ENCODE data around the gene TPPP3. TPM values are rescaled to one million over a fixed set of nuclear protein-coding genes. Genes with fewer than 3 reads are reported as not detected.

Gene TPPP3
- total and polyA plus RNA-seq, 9 of the 15 experiments (the other 6 are each of a cell fraction or from before 2014, with no cell fraction given) = 0.13 to 0.50 (median 0.36) TPM; not detected in 2

DNA sequence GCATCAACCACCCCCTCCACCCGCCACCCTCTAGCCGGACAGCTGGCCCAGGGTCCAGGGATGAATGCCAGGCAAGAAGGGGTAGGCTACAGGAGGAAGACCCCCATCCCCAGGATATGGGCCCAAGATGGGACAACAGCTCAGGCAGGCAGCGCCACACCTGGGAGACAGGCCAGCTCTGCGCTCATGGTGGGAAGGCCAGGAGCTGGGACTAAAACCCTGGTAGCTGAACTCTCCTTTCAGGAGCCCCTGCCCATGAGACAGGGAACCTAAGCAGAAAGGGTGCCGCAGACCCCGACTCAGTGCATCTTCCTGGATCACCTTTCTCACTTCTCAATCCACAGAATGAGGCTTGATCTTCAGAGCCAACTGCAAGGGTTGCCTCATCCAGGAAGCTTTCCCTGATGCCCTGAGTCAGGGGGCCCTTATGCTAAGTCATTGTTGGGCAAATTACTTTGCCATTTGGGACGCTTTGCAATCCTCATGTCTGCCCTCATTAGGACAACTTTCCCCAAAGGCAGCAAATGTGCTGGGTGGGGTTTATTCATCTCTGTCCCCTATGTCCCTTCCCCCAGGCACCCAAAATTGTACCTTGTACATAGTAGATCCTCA is 14.0 kb upstream of the TPPP3 start:
- Histone ChIP-seq H3K4me3 (no peak overlapping the region), H3K9me1 (ENCODE audit: control insufficient read depth, insufficient read depth, low read length) (no peaks in the 10 kb centered on the region), H3K9me3 (replicated peaks; ENCODE audit: control insufficient read depth, insufficient read depth, low read depth, low read length) (no peaks in the 10 kb centered on the region), H3K27ac (ENCODE audit: extremely low read depth, low read depth, low read length) (no peak overlapping the region), H4K20me1 (replicated peaks; ENCODE audit: control insufficient read depth, insufficient read depth, low read length) (0 out of 2 replicates have a peak, but pooled peaks cover 4% of the 10 kb centered on the region), H3K79me2 (ENCODE audit: control insufficient read depth, insufficient read depth, low read length) (no peaks in the 10 kb centered on the region), H3K4me1 (replicated peaks in 1 of 2; ENCODE audit: control insufficient read depth in 2 of 2, insufficient read depth in 2 of 2, low read length in 2 of 2) (peaks cover 0 to 9% of the 10 kb centered on the region in 2 experiments; a peak in 2 of 5 replicates), H3K27me3 (ENCODE audit: control insufficient read depth in 2 of 2, insufficient read depth in 2 of 2, low read length in 2 of 2) (peaks cover 30 to 64% of the 10 kb centered on the region in 2 experiments), H3K4me2 (ENCODE audit: insufficient read depth, low read length) (no peak overlapping the region), H3K36me3 (ENCODE audit: control insufficient read depth, insufficient read depth, low read length) (no peaks in the 10 kb centered on the region), H3K9ac (ENCODE audit: insufficient read depth in 1 of 2, low read depth in 2 of 2, low read length in 2 of 2) (no peak overlapping the region), H2AFZ (ENCODE audit: low read depth, low read length) (no peak overlapping the region)
- 13% methylated on average over 7 of the region's 7 CpGs for WGBS (ENCODE audit: insufficient coverage, low coverage, missing lambda C conversion rate)
- peak; percentile 36 for TF ChIP-seq ZFP36 (IDR thresholded peaks at IDR 0.05; ENCODE audit: low read depth, low read length, partially characterized antibody)
- TF ChIP-seq, protein P1, sequence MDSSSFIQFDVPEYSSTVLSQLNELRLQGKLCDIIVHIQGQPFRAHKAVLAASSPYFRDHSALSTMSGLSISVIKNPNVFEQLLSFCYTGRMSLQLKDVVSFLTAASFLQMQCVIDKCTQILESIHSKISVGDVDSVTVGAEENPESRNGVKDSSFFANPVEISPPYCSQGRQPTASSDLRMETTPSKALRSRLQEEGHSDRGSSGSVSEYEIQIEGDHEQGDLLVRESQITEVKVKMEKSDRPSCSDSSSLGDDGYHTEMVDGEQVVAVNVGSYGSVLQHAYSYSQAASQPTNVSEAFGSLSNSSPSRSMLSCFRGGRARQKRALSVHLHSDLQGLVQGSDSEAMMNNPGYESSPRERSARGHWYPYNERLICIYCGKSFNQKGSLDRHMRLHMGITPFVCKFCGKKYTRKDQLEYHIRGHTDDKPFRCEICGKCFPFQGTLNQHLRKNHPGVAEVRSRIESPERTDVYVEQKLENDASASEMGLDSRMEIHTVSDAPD (CRISPR knock-in tag; IDR thresholded peaks at IDR 0.05) = no peak
- CTCF ChIA-PET (ENCODE audit: low intra/inter-chr PET ratio) = no interaction called here
- intact Hi-C loops (cut with micrococcal nuclease) (loop anchor here (10.0 kb wide), 1 partner anchor 392 kb away; no protein-coding TSS in a partner anchor), in situ Hi-C loops (cut with MboI) (loop anchor here (25.0 kb wide), 1 partner anchor 445 kb away; the partner anchor contains the start of gene CES3)
- BruUV-seq (replicated peaks) = no TSS peak
- FAIRE-seq (no peak), ATAC-seq (no peak), DNase-seq (ENCODE audit: extremely low read depth in 1 of 4, low spot score in 3 of 4) (no peak)
- POLR2A ChIA-PET = interaction anchor here (0.7 to 1.5 kb wide), 3 partner anchors 10 to 142 kb away, joined by 3 to 4 read pairs (median 4); no protein-coding TSS in a partner anchor

Measured in K562 (cell line).